HepG2 (cell line): Measurements from ENCODE around the gene ASF1B. TPM values are rescaled to one million over a fixed set of nuclear protein-coding genes. Genes with fewer than 3 reads are reported as not detected.
A peak's percentile ranks its signal among the peaks of the same experiment; 100 is the strongest.

Source experiments
- ATAD3A ChIP-seq: sonication (generic); formaldehyde crosslinking; IDR thresholded peaks from 2 replicates; pipeline ENCODE4 v1.4.0; 2020; ENCODE audit warnings: missing genetic modification reagents
- CBFB ChIP-seq: sonication (generic); formaldehyde crosslinking; IDR thresholded peaks from 2 replicates; pipeline ENCODE4 v1.4.0; 2020; ENCODE audit warnings: missing genetic modification reagents
- FOXO1 ChIP-seq: sonication (generic); formaldehyde crosslinking; IDR thresholded peaks from 2 replicates; pipeline ENCODE4 v1.4.0; 2020; ENCODE audit warnings: missing genetic modification reagents
- KAT7 ChIP-seq: IDR thresholded peaks from 2 replicates; pipeline ENCODE4 v1.6.1; 2018; ENCODE audit warnings: borderline replicate concordance, missing compliant biosample characterization
- MIER3 ChIP-seq: IDR thresholded peaks from 2 replicates; pipeline ENCODE4 v1.6.1; 2016; ENCODE audit warnings: missing compliant biosample characterization, borderline replicate concordance
- RFX1 ChIP-seq: fragments of 450-650 bp; IDR thresholded peaks from 2 replicates; pipeline ENCODE4 v1.6.1; 2017
- SP5 ChIP-seq: IDR thresholded peaks from 2 replicates; pipeline ENCODE4 v1.6.1; 2016; ENCODE audit warnings: low read depth, borderline replicate concordance
- ZNF343 ChIP-seq: sonication (generic); formaldehyde crosslinking; IDR thresholded peaks from 2 replicates; pipeline ENCODE4 v1.4.0; 2020; ENCODE audit warnings: mild to moderate bottlenecking, missing genetic modification reagents
- ZNF558 ChIP-seq: sonication (generic); formaldehyde crosslinking; IDR thresholded peaks from 2 replicates; pipeline ENCODE4 v1.9.0; 2022; ENCODE audit warnings: mild to moderate bottlenecking, missing genetic modification reagents, borderline replicate concordance
- ZNF616 ChIP-seq: sonication (generic); formaldehyde crosslinking; IDR thresholded peaks from 2 replicates; pipeline ENCODE4 v1.5.0; 2020; ENCODE audit warnings: low read depth, mild to moderate bottlenecking, missing genetic modification reagents
- ZNF619 ChIP-seq: sonication (generic); formaldehyde crosslinking; IDR thresholded peaks from 2 replicates; pipeline ENCODE4 v1.4.0; 2020; ENCODE audit warnings: mild to moderate bottlenecking, missing genetic modification reagents
- ZNF792 ChIP-seq: IDR thresholded peaks from 2 replicates; pipeline ENCODE4 v1.6.1; 2016
- ZNF850 ChIP-seq: sonication (generic); formaldehyde crosslinking; conservative IDR thresholded peaks from 2 replicates; pipeline ENCODE4 v1.9.0; 2021; ENCODE audit warnings: mild to moderate bottlenecking, missing genetic modification reagents
- ZSCAN30 ChIP-seq: sonication (generic); formaldehyde crosslinking; IDR thresholded peaks from 2 replicates; pipeline ENCODE4 v1.5.0; 2020; ENCODE audit warnings: mild to moderate bottlenecking, missing genetic modification reagents
- polyA plus RNA-seq, 8 experiments: library from polyadenylated mRNA; depleted of rRNA in 3 of 8; stranded (reverse) in 7 of 8; unstranded in 1 of 8; fragments of >200 nt; fragmentation: Illumina TruSeq in 4 of 8; extraction: Trizol in 4 of 8; gene quantifications; 2 replicates each; pipeline versions ENCODE4 v1.2.1 to v1.2.3, GENCODE V29; 2011 to 2016; ENCODE audit warnings: low read depth in 4 of 8, missing spikeins in 1 of 8, mixed read lengths in 1 of 8; ENCODE audit not compliant: insufficient read depth in 1 of 8
- total RNA-seq, 5 experiments: library from RNA; depleted of rRNA; stranded (reverse); fragments of >200 nt; fragmentation: Illumina TruSeq; extraction: Trizol; gene quantifications; 2 replicates each; pipeline ENCODE4 v1.2.3, GENCODE V29; 2016; ENCODE audit warnings: low read depth in 1 of 5
- TF ChIP-seq, protein P1 (sequence below): sonication (generic); formaldehyde crosslinking; IDR thresholded peaks from 2 replicates; pipeline ENCODE4 v1.4.0; 2020; ENCODE audit warnings: missing genetic modification reagents
- TF ChIP-seq, protein P2 (sequence below): sonication (generic); formaldehyde crosslinking; IDR thresholded peaks from 2 replicates; pipeline ENCODE4 v1.5.1; 2020; ENCODE audit warnings: mild to moderate bottlenecking, missing genetic modification reagents, moderate library complexity
- TF ChIP-seq, protein P3 (sequence below): sonication (generic); formaldehyde crosslinking; IDR thresholded peaks from 2 replicates; pipeline ENCODE4 v1.5.1; 2020; ENCODE audit warnings: missing genetic modification reagents, mild to moderate bottlenecking, borderline replicate concordance
- TF ChIP-seq, protein P4 (sequence below): IDR thresholded peaks from 2 replicates; pipeline ENCODE4 v1.6.1; 2016; ENCODE audit warnings: mild to moderate bottlenecking
- TF ChIP-seq, protein P5 (sequence below): sonication (generic); formaldehyde crosslinking; IDR thresholded peaks from 2 replicates; pipeline ENCODE4 v1.4.0; 2020; ENCODE audit warnings: missing genetic modification reagents

The ASF1B gene
- total and polyA plus RNA-seq, 2 of the 13 experiments (the other 11 are each of a cell fraction or from before 2014, with no cell fraction given): 18.2 to 24.8 TPM

DNA sequence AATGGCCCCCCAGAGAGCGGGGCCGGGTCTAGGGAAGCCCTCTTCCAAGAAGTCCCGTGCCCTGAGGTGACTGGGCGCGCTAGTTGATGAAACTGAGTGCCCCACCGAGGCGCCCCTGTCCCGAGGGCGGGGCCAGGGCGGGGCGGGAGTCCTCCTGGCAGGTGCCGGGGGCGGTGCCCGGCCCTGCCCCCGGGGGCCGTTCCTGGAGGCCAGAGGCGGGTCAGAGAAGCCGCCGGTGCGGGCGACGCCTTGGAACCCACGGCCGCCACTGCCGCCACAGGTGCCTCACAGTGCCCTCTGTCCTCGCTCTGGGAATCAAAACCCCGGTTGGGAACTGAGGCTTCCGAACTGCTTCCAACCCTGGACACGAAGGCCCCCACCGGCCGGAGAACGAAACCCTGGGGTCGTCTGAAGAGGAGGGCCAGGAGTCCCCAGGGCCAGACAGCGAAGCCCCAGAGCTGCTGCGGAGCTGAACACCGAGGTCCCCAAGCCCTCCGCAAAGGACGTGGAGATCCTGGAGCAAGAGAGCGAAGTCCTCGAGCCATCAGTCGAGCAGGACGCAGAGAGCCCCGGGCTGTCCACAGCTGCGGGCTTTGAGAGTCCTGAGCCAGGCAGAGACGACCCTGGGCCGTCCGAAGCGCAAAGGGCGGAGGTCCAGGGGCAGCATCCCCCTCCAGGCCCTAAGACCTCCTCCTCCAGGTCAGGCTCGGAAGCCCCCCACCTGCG lies 63.7 kb downstream of the ASF1B start, which contains the start of gene MISP3 (continued):
- TF ChIP-seq ZSCAN30 (no peak), ZNF619 (CRISPR knock-in tag) (no peak), RFX1 (no peak), MIER3 (CRISPR knock-in tag) (no peak), ZNF792 (CRISPR knock-in tag) (no peak), ZNF343 (CRISPR knock-in tag) (0 out of 2 replicates have a peak, but pooled peaks have one; percentile 48), ATAD3A (CRISPR knock-in tag) (no peak), CBFB (CRISPR knock-in tag) (0 out of 2 replicates have a peak, but pooled peaks have one; percentile 20), ZNF850 (no peak), SP5 (CRISPR knock-in tag) (peak; percentile 75), ZNF616 (CRISPR knock-in tag) (no peak), FOXO1 (peak; percentile 14; the same call in 1 of the 2 replicates), KAT7 (CRISPR knock-in tag) (no peak), ZNF558 (CRISPR knock-in tag) (no peak)
- TF ChIP-seq, protein P1, sequence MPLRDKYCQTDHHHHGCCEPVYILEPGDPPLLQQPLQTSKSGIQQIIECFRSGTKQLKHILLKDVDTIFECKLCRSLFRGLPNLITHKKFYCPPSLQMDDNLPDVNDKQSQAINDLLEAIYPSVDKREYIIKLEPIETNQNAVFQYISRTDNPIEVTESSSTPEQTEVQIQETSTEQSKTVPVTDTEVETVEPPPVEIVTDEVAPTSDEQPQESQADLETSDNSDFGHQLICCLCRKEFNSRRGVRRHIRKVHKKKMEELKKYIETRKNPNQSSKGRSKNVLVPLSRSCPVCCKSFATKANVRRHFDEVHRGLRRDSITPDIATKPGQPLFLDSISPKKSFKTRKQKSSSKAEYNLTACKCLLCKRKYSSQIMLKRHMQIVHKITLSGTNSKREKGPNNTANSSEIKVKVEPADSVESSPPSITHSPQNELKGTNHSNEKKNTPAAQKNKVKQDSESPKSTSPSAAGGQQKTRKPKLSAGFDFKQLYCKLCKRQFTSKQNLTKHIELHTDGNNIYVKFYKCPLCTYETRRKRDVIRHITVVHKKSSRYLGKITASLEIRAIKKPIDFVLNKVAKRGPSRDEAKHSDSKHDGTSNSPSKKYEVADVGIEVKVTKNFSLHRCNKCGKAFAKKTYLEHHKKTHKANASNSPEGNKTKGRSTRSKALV (CRISPR knock-in tag): peak; percentile 45; the same call in 1 of the 2 replicates
- TF ChIP-seq, protein P2, sequence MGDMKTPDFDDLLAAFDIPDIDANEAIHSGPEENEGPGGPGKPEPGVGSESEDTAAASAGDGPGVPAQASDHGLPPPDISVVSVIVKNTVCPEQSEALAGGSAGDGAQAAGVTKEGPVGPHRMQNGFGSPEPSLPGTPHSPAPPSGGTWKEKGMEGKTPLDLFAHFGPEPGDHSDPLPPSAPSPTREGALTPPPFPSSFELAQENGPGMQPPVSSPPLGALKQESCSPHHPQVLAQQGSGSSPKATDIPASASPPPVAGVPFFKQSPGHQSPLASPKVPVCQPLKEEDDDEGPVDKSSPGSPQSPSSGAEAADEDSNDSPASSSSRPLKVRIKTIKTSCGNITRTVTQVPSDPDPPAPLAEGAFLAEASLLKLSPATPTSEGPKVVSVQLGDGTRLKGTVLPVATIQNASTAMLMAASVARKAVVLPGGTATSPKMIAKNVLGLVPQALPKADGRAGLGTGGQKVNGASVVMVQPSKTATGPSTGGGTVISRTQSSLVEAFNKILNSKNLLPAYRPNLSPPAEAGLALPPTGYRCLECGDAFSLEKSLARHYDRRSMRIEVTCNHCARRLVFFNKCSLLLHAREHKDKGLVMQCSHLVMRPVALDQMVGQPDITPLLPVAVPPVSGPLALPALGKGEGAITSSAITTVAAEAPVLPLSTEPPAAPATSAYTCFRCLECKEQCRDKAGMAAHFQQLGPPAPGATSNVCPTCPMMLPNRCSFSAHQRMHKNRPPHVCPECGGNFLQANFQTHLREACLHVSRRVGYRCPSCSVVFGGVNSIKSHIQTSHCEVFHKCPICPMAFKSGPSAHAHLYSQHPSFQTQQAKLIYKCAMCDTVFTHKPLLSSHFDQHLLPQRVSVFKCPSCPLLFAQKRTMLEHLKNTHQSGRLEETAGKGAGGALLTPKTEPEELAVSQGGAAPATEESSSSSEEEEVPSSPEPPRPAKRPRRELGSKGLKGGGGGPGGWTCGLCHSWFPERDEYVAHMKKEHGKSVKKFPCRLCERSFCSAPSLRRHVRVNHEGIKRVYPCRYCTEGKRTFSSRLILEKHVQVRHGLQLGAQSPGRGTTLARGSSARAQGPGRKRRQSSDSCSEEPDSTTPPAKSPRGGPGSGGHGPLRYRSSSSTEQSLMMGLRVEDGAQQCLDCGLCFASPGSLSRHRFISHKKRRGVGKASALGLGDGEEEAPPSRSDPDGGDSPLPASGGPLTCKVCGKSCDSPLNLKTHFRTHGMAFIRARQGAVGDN (CRISPR knock-in tag): peak; percentile 2; the same call in 1 of the 2 replicates
- TF ChIP-seq, protein P3, sequence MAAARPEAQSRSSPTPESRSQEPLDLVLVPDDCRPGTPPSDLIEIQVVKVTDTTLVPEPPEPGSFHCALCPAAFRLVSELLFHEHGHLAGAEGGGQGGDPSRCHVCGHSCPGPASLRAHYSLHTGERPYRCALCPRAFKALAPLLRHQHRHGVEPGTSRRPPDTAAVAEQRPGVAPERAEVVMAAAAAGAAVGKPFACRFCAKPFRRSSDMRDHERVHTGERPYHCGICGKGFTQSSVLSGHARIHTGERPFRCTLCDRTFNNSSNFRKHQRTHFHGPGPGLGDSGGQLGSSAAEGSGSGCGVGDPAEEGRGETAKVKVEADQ (CRISPR knock-in tag): no peak
- TF ChIP-seq, protein P4, sequence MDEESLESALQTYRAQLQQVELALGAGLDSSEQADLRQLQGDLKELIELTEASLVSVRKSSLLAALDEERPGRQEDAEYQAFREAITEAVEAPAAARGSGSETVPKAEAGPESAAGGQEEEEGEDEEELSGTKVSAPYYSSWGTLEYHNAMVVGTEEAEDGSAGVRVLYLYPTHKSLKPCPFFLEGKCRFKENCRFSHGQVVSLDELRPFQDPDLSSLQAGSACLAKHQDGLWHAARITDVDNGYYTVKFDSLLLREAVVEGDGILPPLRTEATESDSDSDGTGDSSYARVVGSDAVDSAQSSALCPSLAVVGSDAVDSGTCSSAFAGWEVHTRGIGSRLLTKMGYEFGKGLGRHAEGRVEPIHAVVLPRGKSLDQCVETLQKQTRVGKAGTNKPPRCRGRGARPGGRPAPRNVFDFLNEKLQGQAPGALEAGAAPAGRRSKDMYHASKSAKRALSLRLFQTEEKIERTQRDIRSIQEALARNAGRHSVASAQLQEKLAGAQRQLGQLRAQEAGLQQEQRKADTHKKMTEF (CRISPR knock-in tag): no peak
- TF ChIP-seq, protein P5, sequence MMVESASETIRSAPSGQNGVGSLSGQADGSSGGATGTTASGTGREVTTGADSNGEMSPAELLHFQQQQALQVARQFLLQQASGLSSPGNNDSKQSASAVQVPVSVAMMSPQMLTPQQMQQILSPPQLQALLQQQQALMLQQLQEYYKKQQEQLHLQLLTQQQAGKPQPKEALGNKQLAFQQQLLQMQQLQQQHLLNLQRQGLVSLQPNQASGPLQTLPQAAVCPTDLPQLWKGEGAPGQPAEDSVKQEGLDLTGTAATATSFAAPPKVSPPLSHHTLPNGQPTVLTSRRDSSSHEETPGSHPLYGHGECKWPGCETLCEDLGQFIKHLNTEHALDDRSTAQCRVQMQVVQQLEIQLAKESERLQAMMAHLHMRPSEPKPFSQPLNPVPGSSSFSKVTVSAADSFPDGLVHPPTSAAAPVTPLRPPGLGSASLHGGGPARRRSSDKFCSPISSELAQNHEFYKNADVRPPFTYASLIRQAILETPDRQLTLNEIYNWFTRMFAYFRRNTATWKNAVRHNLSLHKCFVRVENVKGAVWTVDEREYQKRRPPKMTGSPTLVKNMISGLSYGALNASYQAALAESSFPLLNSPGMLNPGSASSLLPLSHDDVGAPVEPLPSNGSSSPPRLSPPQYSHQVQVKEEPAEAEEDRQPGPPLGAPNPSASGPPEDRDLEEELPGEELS (CRISPR knock-in tag): no peak
